ENCODE measurements around the gene ALDH2. TPM values are rescaled to one million over a fixed set of nuclear protein-coding genes. Genes with fewer than 3 reads are reported as not detected.

ALDH2 gene
- total RNA-seq, 1 donor = 55.2 TPM

DNA sequence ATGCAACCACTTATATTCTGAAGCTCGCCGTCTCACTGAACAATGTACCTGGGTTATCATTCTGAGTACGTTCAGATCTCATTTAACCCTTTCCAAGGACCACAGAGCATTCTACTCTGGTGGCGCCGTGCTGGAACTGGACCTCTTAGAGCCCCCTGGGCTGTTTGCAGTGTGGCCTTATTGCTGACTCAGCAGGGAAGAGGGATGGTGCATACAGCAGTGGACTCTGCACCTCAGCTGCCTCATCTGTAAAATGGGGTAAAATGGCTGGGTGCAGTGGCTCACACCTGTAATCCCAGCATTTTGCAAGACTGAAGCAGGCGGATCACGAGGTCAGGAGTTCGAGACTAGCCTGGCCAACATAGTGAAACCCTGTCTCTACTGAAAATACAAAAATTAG is 2.9 kb downstream of the ALDH2 start:
- Histone ChIP-seq H3K27me3 (ENCODE audit: insufficient read depth, low read length) (no peaks in the 10 kb centered on the region), H3K9me3 (ENCODE audit: low read depth, low read length) (no peaks in the 10 kb centered on the region), H3K4me1 (ENCODE audit: insufficient read depth, low read length) (peaks cover 89% of the 10 kb centered on the region), H3K4me3 (ENCODE audit: low read length) (no peak overlapping the region)

DNA sequence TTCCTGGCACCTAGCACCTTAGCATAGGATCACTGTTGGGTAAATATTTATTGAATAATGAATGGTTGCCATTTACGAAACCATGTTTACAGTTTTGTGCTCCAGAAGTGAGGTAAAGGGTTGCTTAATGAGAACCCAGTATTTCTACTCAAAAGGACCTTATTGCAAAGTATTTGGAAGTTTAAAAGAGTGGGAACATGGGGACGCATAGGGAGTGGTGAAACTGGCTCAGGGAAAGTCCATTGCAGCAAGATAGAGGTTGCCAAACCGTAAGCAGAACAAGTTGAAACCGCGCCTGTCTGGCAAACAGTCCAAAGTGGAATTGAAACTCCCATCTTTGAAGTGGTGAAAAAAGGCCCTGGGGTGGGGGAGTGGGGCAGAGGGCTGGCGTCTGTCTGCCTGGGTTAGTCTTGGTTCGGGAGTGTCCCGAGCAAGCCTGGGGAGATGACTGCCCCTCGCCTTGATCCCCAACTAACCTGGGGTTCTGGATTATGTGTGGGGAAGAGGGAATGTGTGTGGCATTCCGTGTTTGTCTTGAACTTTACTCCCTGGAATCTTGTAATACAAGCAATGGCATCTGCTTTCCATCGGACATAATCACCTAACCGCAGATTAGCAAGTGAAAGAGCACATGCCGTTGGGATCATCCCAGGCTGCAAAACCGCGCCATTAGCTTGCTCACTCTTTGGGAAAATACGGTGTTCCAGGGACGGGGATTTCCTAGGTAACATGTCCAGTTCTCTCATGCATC is 7.2 kb downstream of the ALDH2 start:
- no peaks in the 10 kb centered on the region for H3K27me3 ChIP-seq (ENCODE audit: insufficient read depth, low read length)
- no peak overlapping the region for H3K4me3 ChIP-seq (ENCODE audit: low read length)
- H3K9me3 ChIP-seq (ENCODE audit: low read depth, low read length) = no peaks in the 10 kb centered on the region
- peaks cover 94% of the 10 kb centered on the region for H3K4me1 ChIP-seq (ENCODE audit: insufficient read depth, low read length)

GRCh38 chr12:111775205-111776193 is 8.8 kb downstream of the ALDH2 start:
- peaks cover 94% of the 10 kb centered on the region for H3K4me1 ChIP-seq (ENCODE audit: insufficient read depth, low read length)
- H3K4me3 ChIP-seq (ENCODE audit: low read length) = peak overlapping the region; percentile 15
- no peaks in the 10 kb centered on the region for H3K27me3 ChIP-seq (ENCODE audit: insufficient read depth, low read length)
- H3K9me3 ChIP-seq (ENCODE audit: low read depth, low read length) = no peaks in the 10 kb centered on the region

DNA sequence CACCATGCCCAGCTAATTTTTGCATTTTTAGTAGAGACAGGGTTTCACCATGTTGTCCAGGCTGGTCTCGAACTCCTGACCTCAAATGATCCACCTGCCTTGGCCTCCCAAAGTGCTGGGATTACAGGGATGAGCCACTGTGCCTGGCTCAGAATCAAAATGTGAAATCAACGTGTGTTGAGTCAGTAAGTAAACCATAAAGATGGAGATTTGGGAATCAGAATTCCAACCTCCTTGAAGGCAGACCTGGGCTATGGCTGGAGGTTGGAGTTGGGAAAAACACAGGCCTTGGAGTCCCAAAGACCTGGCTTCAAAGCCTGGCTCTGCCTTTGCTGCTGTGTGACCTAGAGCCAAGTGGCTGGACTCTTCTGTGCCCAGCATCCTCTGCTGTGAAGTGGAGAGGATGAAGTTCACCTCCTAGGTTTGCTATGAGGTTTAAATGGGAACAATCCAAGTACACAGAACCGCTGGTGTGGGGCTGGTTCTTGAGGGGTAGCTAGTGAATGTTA is 10.2 kb downstream of the ALDH2 start:
- Histone ChIP-seq H3K27me3 (ENCODE audit: insufficient read depth, low read length) (no peaks in the 10 kb centered on the region), H3K4me1 (ENCODE audit: insufficient read depth, low read length) (peaks cover 87% of the 10 kb centered on the region), H3K9me3 (ENCODE audit: low read depth, low read length) (no peaks in the 10 kb centered on the region), H3K4me3 (ENCODE audit: low read length) (no peak overlapping the region)

DNA sequence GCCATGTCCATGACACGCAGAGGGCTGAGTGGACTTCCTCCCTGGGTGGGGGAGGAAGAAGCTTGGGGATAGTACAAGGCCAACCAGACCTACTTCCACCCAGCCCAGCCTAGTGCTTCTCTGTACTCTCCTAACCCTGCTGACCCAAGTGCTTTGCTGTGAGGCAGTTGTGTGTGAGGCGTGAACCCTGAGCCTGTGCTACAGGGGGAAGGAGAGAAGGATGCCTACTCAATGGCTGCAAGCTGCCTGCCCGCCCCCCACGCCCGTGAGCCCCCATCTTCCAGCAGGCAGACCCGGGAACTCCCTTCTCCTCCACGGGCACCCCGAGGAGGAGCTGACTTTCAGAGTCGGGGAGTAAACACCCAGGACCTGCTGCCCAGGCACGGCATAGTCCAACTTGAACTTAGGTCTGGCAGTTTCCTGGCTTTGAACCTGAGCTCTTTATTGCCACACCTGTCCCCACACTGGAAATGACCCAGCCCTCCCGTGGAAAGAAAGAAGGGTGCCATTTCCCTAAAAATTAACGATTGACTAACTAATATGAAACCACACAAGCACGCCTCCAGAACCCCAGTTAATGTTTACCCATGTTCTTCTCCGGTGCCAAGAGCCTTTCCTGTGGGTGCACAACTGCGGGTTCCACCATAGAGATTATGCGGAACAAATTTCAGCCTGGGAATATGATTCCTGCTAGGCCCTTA is 10.8 kb downstream of the ALDH2 start:
- Histone ChIP-seq H3K9me3 (ENCODE audit: low read depth, low read length) (no peaks in the 10 kb centered on the region), H3K27me3 (ENCODE audit: insufficient read depth, low read length) (no peaks in the 10 kb centered on the region), H3K4me3 (ENCODE audit: low read length) (no peak overlapping the region), H3K4me1 (ENCODE audit: insufficient read depth, low read length) (peaks cover 81% of the 10 kb centered on the region)

DNA sequence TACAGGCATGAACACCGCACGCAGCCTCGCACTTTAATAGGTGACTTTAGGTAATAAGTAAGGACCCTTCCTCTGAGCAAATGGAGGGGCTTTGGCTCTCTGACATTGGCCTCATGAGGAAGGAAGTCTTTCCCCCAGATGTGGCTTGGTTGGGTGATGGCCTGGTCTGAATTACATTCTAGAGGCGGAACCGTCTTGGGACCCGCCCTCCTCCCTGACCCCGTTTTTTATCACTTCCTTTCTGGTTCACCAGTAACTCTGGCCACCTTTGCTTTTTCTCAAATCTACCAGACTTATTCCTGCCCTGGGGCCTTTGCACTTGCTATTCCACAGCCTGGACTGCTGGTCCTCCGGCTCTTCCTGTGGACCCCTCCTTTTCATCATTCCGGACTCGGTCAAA is 13.4 kb downstream of the ALDH2 start:
- H3K9me3 ChIP-seq (ENCODE audit: low read depth, low read length) = no peaks in the 10 kb centered on the region
- peaks cover 54% of the 10 kb centered on the region for H3K4me1 ChIP-seq (ENCODE audit: insufficient read depth, low read length)
- H3K4me3 ChIP-seq (ENCODE audit: low read length) = no peak overlapping the region
- H3K27me3 ChIP-seq (ENCODE audit: insufficient read depth, low read length) = no peaks in the 10 kb centered on the region

DNA sequence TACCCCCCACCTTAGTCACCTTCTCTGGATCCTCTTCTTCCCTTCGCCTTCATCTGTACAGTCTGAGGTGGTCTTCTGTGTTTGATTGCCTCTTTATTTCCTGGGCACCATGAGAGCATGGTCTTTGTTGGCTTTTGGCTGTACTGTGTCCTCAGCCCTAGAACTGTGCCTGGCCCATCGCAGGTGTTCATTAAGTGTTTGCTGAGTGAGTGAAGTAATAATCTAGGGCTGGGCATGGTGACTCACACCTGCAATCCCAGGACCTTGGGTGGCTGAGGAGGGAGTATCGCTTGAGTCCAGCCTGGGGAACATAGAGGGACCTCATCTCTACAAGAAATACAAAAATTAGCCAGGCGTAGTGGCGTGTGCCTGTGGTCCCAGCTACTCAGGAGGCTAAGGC is 13.9 kb downstream of the ALDH2 start:
- H3K9me3 ChIP-seq (ENCODE audit: low read depth, low read length) = no peaks in the 10 kb centered on the region
- H3K4me1 ChIP-seq (ENCODE audit: insufficient read depth, low read length) = peaks cover 50% of the 10 kb centered on the region
- H3K4me3 ChIP-seq (ENCODE audit: low read length) = no peak overlapping the region
- H3K27me3 ChIP-seq (ENCODE audit: insufficient read depth, low read length) = no peaks in the 10 kb centered on the region

DNA sequence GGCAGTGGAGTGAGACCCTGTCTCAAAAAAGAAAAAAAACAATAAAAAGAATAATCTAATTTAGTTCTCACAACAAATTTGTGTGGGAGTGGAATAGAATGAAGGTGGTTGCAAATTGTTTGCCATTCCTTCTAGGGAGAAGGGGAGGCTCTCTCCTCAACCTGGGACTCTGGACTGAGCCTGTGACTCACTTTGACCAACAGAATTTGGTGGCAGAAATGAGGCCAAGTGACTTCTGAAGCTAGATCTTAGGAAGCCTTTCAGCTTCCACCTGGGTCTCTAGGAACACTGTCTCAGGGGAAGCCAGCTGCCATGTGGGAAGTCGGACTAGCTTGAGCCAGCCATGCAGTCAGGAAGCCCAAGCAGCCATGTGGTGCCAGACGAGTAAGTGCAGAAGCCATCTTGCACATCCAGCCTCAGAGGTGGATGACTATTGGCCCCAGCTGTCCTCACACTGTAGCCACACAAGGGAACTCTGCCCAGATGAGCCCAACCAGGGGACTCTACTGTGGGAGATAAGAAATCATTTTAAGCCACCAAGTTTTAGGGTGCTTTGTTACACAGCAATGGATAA is 14.4 kb downstream of the ALDH2 start:
- Histone ChIP-seq H3K27me3 (ENCODE audit: insufficient read depth, low read length) (no peaks in the 10 kb centered on the region), H3K4me1 (ENCODE audit: insufficient read depth, low read length) (peaks cover 44% of the 10 kb centered on the region), H3K9me3 (ENCODE audit: low read depth, low read length) (no peaks in the 10 kb centered on the region), H3K4me3 (ENCODE audit: low read length) (no peak overlapping the region)

DNA sequence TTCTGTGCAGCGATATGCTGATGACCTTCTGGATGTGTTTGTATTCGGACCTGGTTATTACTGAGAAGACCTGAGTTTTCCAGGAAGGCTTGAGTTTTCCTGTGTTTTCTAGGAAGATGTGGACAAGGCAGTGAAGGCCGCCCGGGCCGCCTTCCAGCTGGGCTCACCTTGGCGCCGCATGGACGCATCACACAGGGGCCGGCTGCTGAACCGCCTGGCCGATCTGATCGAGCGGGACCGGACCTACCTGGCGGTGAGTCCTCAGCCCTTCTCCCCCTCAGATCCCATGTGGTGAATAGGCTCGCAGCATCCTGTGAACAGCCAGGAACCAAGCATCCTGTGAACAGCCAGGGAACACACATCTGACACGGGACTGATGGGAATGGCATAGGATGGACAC is 16.3 kb downstream of the ALDH2 start:
- H3K9me3 ChIP-seq (ENCODE audit: low read depth, low read length) = no peaks in the 10 kb centered on the region
- H3K27me3 ChIP-seq (ENCODE audit: insufficient read depth, low read length) = no peaks in the 10 kb centered on the region
- H3K4me1 ChIP-seq (ENCODE audit: insufficient read depth, low read length) = peaks cover 25% of the 10 kb centered on the region
- no peak overlapping the region for H3K4me3 ChIP-seq (ENCODE audit: low read length)

- Histone ChIP-seq H3K9me3 (ENCODE audit: low read depth, low read length) (no peaks in the 10 kb centered on the region), H3K4me3 (ENCODE audit: low read length) (no peak overlapping the region), H3K4me1 (ENCODE audit: insufficient read depth, low read length) (peaks cover 8% of the 10 kb centered on the region), H3K27me3 (ENCODE audit: insufficient read depth, low read length) (no peaks in the 10 kb centered on the region)
These were observed 18.2 kb downstream of the ALDH2 start for GRCh38 chr12:111784953-111785352.

DNA sequence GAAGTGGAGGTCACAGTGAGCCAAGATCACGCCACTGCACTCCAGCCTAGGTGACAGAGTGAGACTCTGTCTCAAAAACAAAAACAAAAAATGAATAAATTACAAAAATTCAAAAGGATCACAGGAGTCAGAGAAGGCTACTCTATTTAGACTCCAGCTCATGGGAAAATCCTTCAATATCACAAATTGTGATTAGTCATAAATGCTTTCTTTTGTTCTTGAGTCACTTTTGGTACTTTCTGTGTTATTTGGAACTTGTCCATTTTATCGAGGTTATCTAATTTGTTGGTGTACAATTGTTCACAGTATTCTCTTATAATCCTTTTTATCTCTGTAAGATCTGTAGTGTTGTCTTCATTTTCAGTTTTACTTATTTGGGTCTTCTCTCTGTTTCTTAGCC is 18.9 kb downstream of the ALDH2 start:
- no peaks in the 10 kb centered on the region for H3K9me3 ChIP-seq (ENCODE audit: low read depth, low read length)
- H3K4me3 ChIP-seq (ENCODE audit: low read length) = no peak overlapping the region
- peaks cover 2% of the 10 kb centered on the region for H3K4me1 ChIP-seq (ENCODE audit: insufficient read depth, low read length)
- H3K27me3 ChIP-seq (ENCODE audit: insufficient read depth, low read length) = no peaks in the 10 kb centered on the region

DNA sequence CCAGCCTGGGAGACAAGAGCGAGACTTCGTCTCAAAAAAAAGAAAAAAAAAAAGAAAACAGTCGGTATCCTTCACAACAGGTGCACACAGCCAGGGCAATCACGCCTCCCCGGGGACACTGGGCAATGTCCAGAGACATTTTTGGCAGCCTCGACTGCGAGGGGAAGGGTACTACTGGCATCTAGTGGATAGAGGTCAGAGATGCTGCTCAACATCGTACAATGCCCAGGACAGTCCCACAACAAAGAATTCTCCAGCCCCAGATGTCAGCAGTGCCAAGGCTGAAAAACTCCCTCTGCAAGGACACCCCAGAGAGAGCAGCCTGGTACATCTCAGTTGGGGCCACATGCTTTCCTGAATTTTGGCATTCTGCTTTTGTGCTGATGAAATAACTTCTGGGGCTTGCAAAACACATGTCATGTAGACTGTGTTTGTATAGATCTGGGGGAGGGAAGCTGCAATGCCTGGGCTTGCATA is 21.5 kb downstream of the ALDH2 start:
- H3K27me3 ChIP-seq (ENCODE audit: insufficient read depth, low read length) = no peaks in the 10 kb centered on the region
- H3K4me3 ChIP-seq (ENCODE audit: low read length) = no peak overlapping the region
- H3K9me3 ChIP-seq (ENCODE audit: low read depth, low read length) = no peaks in the 10 kb centered on the region
- H3K4me1 ChIP-seq (ENCODE audit: insufficient read depth, low read length) = no peaks in the 10 kb centered on the region

DNA sequence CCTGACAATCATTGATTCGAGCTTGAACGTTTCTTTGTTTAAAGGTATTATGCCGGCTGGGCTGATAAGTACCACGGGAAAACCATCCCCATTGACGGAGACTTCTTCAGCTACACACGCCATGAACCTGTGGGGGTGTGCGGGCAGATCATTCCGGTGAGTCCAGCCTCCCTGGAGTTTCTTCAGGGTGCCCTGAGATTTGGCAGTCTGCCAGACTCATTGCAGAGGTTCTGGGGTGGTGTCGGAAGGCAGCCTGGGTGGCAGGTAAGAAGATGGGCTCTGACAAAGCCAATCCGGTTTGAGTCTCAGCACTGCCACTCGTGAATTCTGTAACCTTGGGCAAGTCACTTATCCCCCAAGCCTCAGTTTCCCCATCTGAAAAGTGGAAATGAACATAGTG is 23.0 kb downstream of the ALDH2 start:
- Histone ChIP-seq H3K4me3 (ENCODE audit: low read length) (no peak overlapping the region), H3K4me1 (ENCODE audit: insufficient read depth, low read length) (no peaks in the 10 kb centered on the region), H3K27me3 (ENCODE audit: insufficient read depth, low read length) (no peaks in the 10 kb centered on the region), H3K9me3 (ENCODE audit: low read depth, low read length) (no peaks in the 10 kb centered on the region)

GRCh38 chr12:111791507-111791906 is 24.8 kb downstream of the ALDH2 start:
- no peaks in the 10 kb centered on the region for H3K9me3 ChIP-seq (ENCODE audit: low read depth, low read length)
- no peaks in the 10 kb centered on the region for H3K4me1 ChIP-seq (ENCODE audit: insufficient read depth, low read length)

More at GRCh38 chr12:111791507-111791906, 24.8 kb downstream of the ALDH2 start:
- no peaks in the 10 kb centered on the region for H3K27me3 ChIP-seq (ENCODE audit: insufficient read depth, low read length)
- H3K4me3 ChIP-seq (ENCODE audit: low read length) = no peak overlapping the region

All from mononuclear cell (primary cell).